RCC 7860 (cell line): ENCODE measurements around the gene EPHA4.

Experiments used
- DNase-seq: peaks from one replicate; pipeline ENCODE4 v3.0.0-alpha.2; 2015; ENCODE audit warnings: low spot score
- FAIRE-seq: peaks from 2 replicates; lab custom pipeline; 2012; peaks lifted over from hg19 to GRCh38; lab: Jason Lieb, UNC

EPHA4 gene

GRCh38 chr2:221449406-221449805 lies 122.7 kb downstream of the EPHA4 start:
- no peak for FAIRE-seq
- no peak for DNase-seq

- no peak for FAIRE-seq
- no peak for DNase-seq
These were observed 123.2 kb downstream of the EPHA4 start for GRCh38 chr2:221448844-221449390.

- FAIRE-seq: no peak
- no peak for DNase-seq
These were observed 123.9 kb downstream of the EPHA4 start for GRCh38 chr2:221448057-221448843.

- no peak for FAIRE-seq
- no peak for DNase-seq
These were observed 124.8 kb downstream of the EPHA4 start for GRCh38 chr2:221447310-221447709.

- FAIRE-seq: peak; percentile 28
- no peak for DNase-seq
These were observed 126.0 kb downstream of the EPHA4 start for GRCh38 chr2:221446140-221446539.

GRCh38 chr2:221444106-221444505 lies 128.0 kb downstream of the EPHA4 start:
- DNase-seq (peak; percentile 50), FAIRE-seq (peak; percentile 47)

- DNase-seq: no peak
- FAIRE-seq: no peak
These were observed 128.5 kb downstream of the EPHA4 start for GRCh38 chr2:221443645-221444044.

GRCh38 chr2:221442128-221442527 lies 130.0 kb downstream of the EPHA4 start:
- no peak for FAIRE-seq
- DNase-seq: no peak

GRCh38 chr2:221439761-221440479 lies 132.2 kb downstream of the EPHA4 start:
- no peak for DNase-seq
- FAIRE-seq: no peak

- no peak for FAIRE-seq
- no peak for DNase-seq
These were observed 135.0 kb downstream of the EPHA4 start for GRCh38 chr2:221437056-221437455.

GRCh38 chr2:221435171-221435570 lies 136.9 kb downstream of the EPHA4 start:
- DNase-seq (no peak), FAIRE-seq (no peak)

GRCh38 chr2:221434142-221434541 lies 138.0 kb downstream of the EPHA4 start:
- FAIRE-seq: no peak

GRCh38 chr2:221431477-221431876 lies 140.6 kb downstream of the EPHA4 start:
- DNase-seq (no peak), FAIRE-seq (no peak)

More at GRCh38 chr2:221434142-221434541, 138.0 kb downstream of the EPHA4 start:
- no peak for DNase-seq

GRCh38 chr2:221429741-221430491 lies 142.2 kb downstream of the EPHA4 start:
- DNase-seq: no peak
- no peak for FAIRE-seq

GRCh38 chr2:221428896-221429295 lies 143.2 kb downstream of the EPHA4 start:
- DNase-seq: no peak
- no peak for FAIRE-seq

- FAIRE-seq (no peak), DNase-seq (no peak)
These were observed 145.2 kb downstream of the EPHA4 start for GRCh38 chr2:221426929-221427328.

GRCh38 chr2:221425891-221426290 lies 146.2 kb downstream of the EPHA4 start:
- FAIRE-seq (no peak), DNase-seq (no peak)

GRCh38 chr2:221425353-221425752 lies 146.8 kb downstream of the EPHA4 start:
- no peak for DNase-seq

GRCh38 chr2:221423210-221423804 lies 148.8 kb downstream of the EPHA4 start:
- DNase-seq: no peak

More at GRCh38 chr2:221425353-221425752, 146.8 kb downstream of the EPHA4 start:
- no peak for FAIRE-seq

GRCh38 chr2:221422516-221423209 lies 149.4 kb downstream of the EPHA4 start:
- no peak for FAIRE-seq
- DNase-seq: no peak

More at GRCh38 chr2:221423210-221423804, 148.8 kb downstream of the EPHA4 start:
- no peak for FAIRE-seq
